IgD-negative memory B cell (primary cell): ENCODE measurements around the gene GAS6. TPM values are rescaled to one million over a fixed set of nuclear protein-coding genes. Genes with fewer than 3 reads are reported as not detected.

Source experiments
- H3K27ac Mint-ChIP-seq, 3 donors: one replicate each; pipeline ENCODE4 v1.8.0; 2020 to 2022; ENCODE audit warnings: mild to moderate bottlenecking in 3 of 3, mixed read lengths in 3 of 3, moderate library complexity in 1 of 3
- H3K27me3 Mint-ChIP-seq: one replicate; pipeline ENCODE4 v1.8.0; 2021; ENCODE audit warnings: mixed read lengths
- H3K36me3 Mint-ChIP-seq: one replicate; pipeline ENCODE4 v1.8.0; 2020; ENCODE audit warnings: mild to moderate bottlenecking, mixed read lengths
- H3K4me1 Mint-ChIP-seq, 3 donors: one replicate each; pipeline ENCODE4 v1.8.0; 2020 to 2022; ENCODE audit warnings: mixed read lengths in 3 of 3, mild to moderate bottlenecking in 1 of 3
- H3K4me3 Mint-ChIP-seq, 4 donors: one replicate each; pipeline ENCODE4 v1.8.0; 2020 to 2022; ENCODE audit warnings: mild to moderate bottlenecking in 4 of 4, mixed read lengths in 4 of 4, moderate library complexity in 3 of 4
- H3K9me3 Mint-ChIP-seq, 3 donors: one replicate each; pipeline ENCODE4 v1.8.0; 2020 to 2021; ENCODE audit warnings: mixed read lengths in 3 of 3, mild to moderate bottlenecking in 1 of 3
- polyA plus RNA-seq: library from polyadenylated mRNA; unstranded; fragments of 300-500 nt; fragmentation: Illumina TruSeq; gene quantifications from one replicate; pipeline ENCODE4 v1.2.3, GENCODE V29; 2021

GAS6 gene
- polyA plus RNA-seq, 1 donor from 2014 or later: 0.60 TPM

GRCh38 chr13:113855012-113855921 is 8.6 kb downstream of the GAS6 start:
- H3K4me1 Mint-ChIP-seq: peaks cover 0 to 4% (median 3%) of the 10 kb centered on the region in 3 donors
- H3K9me3 Mint-ChIP-seq: no peaks in the 10 kb centered on the region
- peaks cover 13% of the 10 kb centered on the region for H3K27me3 Mint-ChIP-seq
- H3K36me3 Mint-ChIP-seq: no peaks in the 10 kb centered on the region
- no peak overlapping the region for H3K4me3 Mint-ChIP-seq
- no peak overlapping the region for H3K27ac Mint-ChIP-seq

- H3K27ac Mint-ChIP-seq: no peak overlapping the region
- H3K36me3 Mint-ChIP-seq: no peaks in the 10 kb centered on the region
- peaks cover 0 to 4% (median 3%) of the 10 kb centered on the region in 3 donors for H3K4me1 Mint-ChIP-seq
- peaks cover 13% of the 10 kb centered on the region for H3K27me3 Mint-ChIP-seq
- no peaks in the 10 kb centered on the region for H3K9me3 Mint-ChIP-seq
- H3K4me3 Mint-ChIP-seq: no peak overlapping the region
Measured at GRCh38 chr13:113854238-113855011, 9.5 kb downstream of the GAS6 start.

GRCh38 chr13:113853518-113854237 is 10.2 kb downstream of the GAS6 start:
- H3K27me3 Mint-ChIP-seq: peaks cover 17% of the 10 kb centered on the region
- no peaks in the 10 kb centered on the region for H3K36me3 Mint-ChIP-seq
- H3K4me1 Mint-ChIP-seq: peaks cover 0 to 4% (median 3%) of the 10 kb centered on the region in 3 donors
- H3K9me3 Mint-ChIP-seq: no peaks in the 10 kb centered on the region
- no peak overlapping the region for H3K27ac Mint-ChIP-seq
- H3K4me3 Mint-ChIP-seq: no peak overlapping the region

- Mint-ChIP-seq H3K4me3 (peak overlapping the region in 1 of 4 donors; percentile 24), H3K27me3 (peaks cover 20% of the 10 kb centered on the region), H3K27ac (no peak overlapping the region), H3K4me1 (peaks cover 0 to 4% (median 3%) of the 10 kb centered on the region in 3 donors), H3K9me3 (no peaks in the 10 kb centered on the region), H3K36me3 (no peaks in the 10 kb centered on the region)
Measured at GRCh38 chr13:113852536-113853517, 11.0 kb downstream of the GAS6 start.

- H3K27ac Mint-ChIP-seq: peak overlapping the region in 1 of 3 donors; percentile 23
- peaks cover 0 to 4% (median 3%) of the 10 kb centered on the region in 3 donors for H3K4me1 Mint-ChIP-seq
- H3K36me3 Mint-ChIP-seq: no peaks in the 10 kb centered on the region
- H3K4me3 Mint-ChIP-seq: no peak overlapping the region
- peaks cover 23% of the 10 kb centered on the region for H3K27me3 Mint-ChIP-seq
- no peaks in the 10 kb centered on the region for H3K9me3 Mint-ChIP-seq
Measured at GRCh38 chr13:113851826-113852535, 11.9 kb downstream of the GAS6 start.

- Mint-ChIP-seq H3K9me3 (no peaks in the 10 kb centered on the region), H3K4me1 (peaks cover 0 to 4% (median 3%) of the 10 kb centered on the region in 3 donors), H3K27ac (no peak overlapping the region), H3K27me3 (peaks cover 23% of the 10 kb centered on the region), H3K36me3 (no peaks in the 10 kb centered on the region), H3K4me3 (no peak overlapping the region)
Measured at GRCh38 chr13:113851480-113851803, 12.4 kb downstream of the GAS6 start.

GRCh38 chr13:113850722-113851479 is 13.0 kb downstream of the GAS6 start:
- Mint-ChIP-seq H3K9me3 (no peaks in the 10 kb centered on the region), H3K27me3 (peaks cover 23% of the 10 kb centered on the region), H3K4me1 (peaks cover 0 to 4% (median 3%) of the 10 kb centered on the region in 3 donors), H3K4me3 (no peak overlapping the region), H3K27ac (no peak overlapping the region), H3K36me3 (no peaks in the 10 kb centered on the region)

GRCh38 chr13:113849981-113850721 is 13.7 kb downstream of the GAS6 start:
- no peak overlapping the region for H3K4me3 Mint-ChIP-seq
- H3K36me3 Mint-ChIP-seq: no peaks in the 10 kb centered on the region
- H3K4me1 Mint-ChIP-seq: peaks cover 0 to 4% (median 3%) of the 10 kb centered on the region in 3 donors
- H3K9me3 Mint-ChIP-seq: no peaks in the 10 kb centered on the region
- H3K27me3 Mint-ChIP-seq: peaks cover 21% of the 10 kb centered on the region
- H3K27ac Mint-ChIP-seq: no peak overlapping the region

- Mint-ChIP-seq H3K4me3 (no peak overlapping the region), H3K27ac (no peak overlapping the region), H3K36me3 (no peaks in the 10 kb centered on the region), H3K4me1 (peaks cover 0 to 2% (median 0%) of the 10 kb centered on the region in 3 donors), H3K27me3 (peaks cover 19% of the 10 kb centered on the region), H3K9me3 (no peaks in the 10 kb centered on the region)
Measured at GRCh38 chr13:113849546-113849945, 14.3 kb downstream of the GAS6 start.

- Mint-ChIP-seq H3K4me1 (peaks cover 0 to 3% (median 1%) of the 10 kb centered on the region in 3 donors), H3K27ac (peak overlapping the region in 2 of 3 donors; percentile 42 to 63), H3K9me3 (peaks cover 0 to 2% (median 0%) of the 10 kb centered on the region in 3 donors), H3K36me3 (no peaks in the 10 kb centered on the region), H3K27me3 (peaks cover 18% of the 10 kb centered on the region), H3K4me3 (peak overlapping the region in 1 of 4 donors; percentile 27)
Measured at GRCh38 chr13:113848431-113849260, 15.2 kb downstream of the GAS6 start.

GRCh38 chr13:113848020-113848419 is 15.9 kb downstream of the GAS6 start:
- peaks cover 0 to 2% (median 0%) of the 10 kb centered on the region in 3 donors for H3K9me3 Mint-ChIP-seq
- H3K27ac Mint-ChIP-seq: peak overlapping the region in 1 of 3 donors; percentile 42
- H3K4me3 Mint-ChIP-seq: no peak overlapping the region
- H3K27me3 Mint-ChIP-seq: peaks cover 17% of the 10 kb centered on the region
- H3K4me1 Mint-ChIP-seq: peaks cover 0 to 3% (median 0%) of the 10 kb centered on the region in 3 donors
- no peaks in the 10 kb centered on the region for H3K36me3 Mint-ChIP-seq
